GM21423 (cell line): ENCODE measurements around the gene SND1.
A peak's percentile ranks its signal among the peaks of the same experiment; 100 is the strongest.
"Not testable (repeated sequence)": the region's sequence is repeated elsewhere in the genome, so short reads cannot be mapped to it uniquely, and the experiment has no call there.

ENCODE experiments used
- ATAC-seq: cut with Tn5 transposase; IDR thresholded peaks from one replicate; pipeline ENCODE4 v1.9.1; 2021; ENCODE audit warnings: mild to moderate bottlenecking, moderate library complexity; ENCODE audit not compliant: unreplicated experiment

Gene SND1

DNA sequence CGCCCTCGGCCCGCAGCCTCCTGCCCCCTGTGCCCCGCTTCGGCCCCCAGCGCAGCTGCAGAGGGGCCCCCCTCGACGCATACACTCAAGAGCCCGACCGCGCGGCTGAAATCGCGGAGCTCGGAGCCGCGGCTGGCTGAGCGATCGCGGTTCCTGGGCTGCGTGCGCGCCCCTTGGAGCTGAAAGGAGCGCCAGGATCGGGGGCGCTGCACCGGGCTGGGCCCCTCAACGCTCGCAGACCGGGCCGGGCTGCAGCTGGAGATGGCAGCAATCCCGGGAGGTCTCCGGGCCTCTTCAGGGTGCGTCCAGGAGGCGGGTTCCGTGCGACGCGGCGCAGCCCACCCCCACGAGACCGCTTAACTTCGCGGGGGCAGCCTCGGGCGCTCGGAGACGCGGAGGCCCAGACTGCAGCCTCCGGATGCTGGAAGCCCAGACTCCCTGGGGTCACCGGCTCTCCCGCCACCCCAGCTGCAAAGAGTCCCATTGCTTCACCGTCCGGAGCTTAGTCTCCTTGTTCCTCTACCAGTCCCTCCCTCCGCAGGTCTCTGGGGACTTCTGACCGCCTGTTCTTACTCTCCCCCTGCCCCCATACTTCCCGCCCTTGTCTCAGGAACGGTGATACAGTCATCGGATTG, 452.2 kb downstream of the SND1 start:
- ATAC-seq: no peak

GRCh38 chr7:128105228-128106022, 453.4 kb downstream of the SND1 start:
- no peak for ATAC-seq

GRCh38 chr7:128106821-128107220, 454.8 kb downstream of the SND1 start:
- no peak for ATAC-seq

GRCh38 chr7:128107516-128107915, 455.5 kb downstream of the SND1 start:
- ATAC-seq: not testable (repeated sequence)

DNA sequence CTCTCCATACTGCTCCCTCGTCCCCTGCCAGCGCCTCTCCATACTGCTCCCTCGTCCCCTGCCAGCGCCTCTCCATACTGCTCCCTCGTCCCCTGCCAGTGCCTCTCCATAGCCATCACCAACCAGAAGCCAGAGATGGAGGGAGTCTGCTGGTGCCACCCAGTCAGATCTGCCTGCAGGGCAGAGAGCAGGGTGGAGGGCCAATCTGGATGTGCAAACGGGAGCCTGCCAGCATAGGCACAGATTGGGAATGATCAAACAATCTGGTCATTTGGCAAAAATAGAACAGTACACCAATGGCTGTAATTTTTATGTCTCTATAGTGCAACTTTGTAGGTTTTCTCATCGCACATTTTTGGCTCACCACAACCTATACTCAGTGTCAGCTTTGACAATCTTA, 456.1 kb downstream of the SND1 start:
- no peak for ATAC-seq

GRCh38 chr7:128108641-128109423, 456.8 kb downstream of the SND1 start:
- ATAC-seq: peak; percentile 91

DNA sequence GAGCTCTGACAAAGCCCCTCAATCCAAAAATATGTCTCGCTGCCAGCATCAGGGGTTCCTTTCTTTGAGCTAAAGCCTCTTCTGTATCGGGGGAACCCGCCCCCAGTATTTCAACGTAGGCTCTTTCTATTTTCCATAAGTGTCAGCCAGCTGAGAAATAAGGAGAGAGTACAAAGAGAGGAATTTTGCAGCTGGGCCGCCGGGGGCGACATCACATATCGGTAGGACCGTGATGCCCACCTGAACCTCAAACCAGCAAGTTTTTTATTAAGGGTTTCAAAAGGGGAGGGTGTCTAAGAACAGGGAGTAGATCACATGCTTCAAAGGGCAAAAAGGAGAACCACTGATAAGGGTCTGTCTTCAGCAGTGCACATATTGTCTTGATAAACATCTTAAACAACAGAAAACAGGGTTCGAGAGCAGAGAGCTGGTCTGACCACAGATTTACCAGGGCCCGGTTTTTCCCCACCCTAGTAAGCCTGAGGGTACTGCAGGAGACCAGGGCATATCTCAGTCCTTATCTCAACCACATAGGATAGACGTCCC, 457.5 kb downstream of the SND1 start:
- not testable (repeated sequence) for ATAC-seq

DNA sequence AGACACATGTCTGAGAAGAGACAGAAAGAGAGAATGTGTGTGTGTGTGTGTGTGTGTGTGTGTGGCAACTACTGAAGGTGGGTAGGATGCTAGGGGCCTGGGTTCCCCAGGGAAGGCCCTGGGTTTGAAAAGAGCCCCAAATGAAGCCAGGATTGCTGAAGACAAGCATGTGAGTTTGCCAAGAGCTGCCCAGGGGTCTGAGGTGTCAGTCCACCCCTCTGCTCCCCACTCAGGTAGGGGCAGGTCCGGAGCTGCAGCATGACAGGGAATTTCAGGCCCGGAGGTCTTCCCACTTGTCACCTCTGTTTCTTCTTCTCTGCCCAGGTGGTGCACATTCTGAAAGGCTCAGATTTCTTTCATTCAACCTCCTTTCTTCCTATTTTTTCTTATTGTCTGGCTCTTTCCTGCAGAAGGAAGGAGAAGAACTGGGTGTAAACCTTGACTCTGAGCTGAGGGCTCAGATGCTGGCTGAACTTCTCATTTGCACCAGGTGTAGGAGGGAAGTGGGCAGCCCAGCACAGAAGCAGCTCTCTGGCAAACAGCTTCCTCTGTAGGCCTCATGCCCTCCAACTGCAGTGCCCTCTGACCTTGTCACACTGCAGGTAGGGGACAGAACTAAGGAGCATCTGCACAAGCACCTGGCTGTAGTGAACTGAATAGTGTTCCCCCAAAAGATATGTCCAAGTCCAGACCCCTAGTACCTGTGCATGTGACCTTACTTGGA, 458.8 kb downstream of the SND1 start:
- ATAC-seq: no peak

DNA sequence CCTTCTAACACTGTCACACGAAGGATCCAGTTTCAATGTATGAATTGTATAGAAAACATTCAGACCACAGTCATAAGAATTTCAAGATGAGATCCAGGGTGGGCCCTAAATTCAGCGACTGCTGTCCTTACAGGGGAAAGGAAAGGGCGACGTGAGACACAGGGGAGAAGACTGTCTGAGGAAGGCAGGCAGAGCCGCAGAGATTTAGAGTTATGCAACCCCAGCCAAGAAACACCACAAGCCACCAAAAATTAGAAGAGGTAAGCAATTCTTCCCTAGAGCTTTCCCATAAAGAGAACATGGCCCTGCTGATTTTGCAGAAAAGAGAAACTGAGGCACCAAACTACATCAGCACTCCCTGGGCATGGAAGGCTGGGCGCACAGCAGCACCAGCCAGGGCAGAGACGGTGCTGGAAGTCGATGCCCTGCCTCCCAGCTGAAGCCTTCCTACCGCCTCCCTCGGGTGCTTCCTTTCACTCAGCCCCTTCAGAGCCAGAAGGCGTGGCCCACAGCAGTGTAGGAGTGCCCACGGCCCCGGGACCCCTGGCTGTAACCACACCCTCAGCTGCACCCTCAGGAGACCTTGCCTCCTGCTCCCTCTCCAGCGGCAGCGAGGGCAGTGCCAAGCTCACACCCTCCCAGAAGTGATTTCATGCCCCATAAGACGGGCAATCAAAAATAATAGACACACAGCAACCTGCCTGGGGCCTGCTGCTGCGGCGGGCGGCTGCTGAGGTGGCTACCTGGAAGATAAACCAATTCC, 460.2 kb downstream of the SND1 start:
- ATAC-seq: no peak

DNA sequence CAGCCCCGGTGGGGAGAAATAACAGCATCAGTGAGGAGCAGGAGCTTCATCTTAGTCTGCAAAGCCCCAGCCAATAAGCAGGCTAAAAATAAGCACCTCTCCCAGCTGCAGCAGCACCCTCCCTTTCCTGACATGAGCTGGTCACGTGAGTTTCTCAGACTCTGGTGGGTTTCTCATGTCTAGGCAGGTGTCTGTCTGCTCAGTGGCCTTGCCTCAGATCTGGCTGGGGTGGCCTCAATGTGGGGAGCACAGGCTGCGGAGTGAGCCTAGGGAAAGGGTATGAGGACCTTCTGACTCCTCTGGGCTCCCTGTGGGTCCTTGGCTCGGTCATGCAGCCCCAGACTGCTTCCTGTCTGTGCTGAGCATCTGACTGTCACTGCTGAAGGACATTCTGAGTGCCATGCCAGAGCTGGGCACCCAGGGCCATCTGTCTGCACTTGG, 460.8 kb downstream of the SND1 start:
- no peak for ATAC-seq

- ATAC-seq: no peak
Measured at GRCh38 chr7:128113839-128114238, 461.8 kb downstream of the SND1 start.

DNA sequence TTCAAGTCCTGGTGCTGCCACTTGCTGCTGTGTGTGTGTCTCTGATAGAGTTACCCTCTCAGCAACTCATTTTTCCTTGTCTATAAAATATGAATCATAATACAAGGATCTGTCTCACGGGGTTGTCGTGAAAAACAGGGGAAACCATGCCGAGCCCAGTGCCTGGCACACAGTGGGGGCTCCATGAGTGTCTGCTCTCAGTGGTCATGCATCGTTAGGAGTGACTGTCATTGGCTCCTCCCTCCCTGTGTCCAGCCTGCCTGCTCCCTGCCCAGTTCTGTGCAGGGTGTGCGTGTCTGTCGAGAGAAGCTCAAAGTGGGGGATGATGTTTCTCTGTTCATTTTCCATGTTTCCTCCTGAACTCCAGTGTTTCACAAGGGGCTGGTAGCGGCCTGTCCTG, 462.8 kb downstream of the SND1 start:
- ATAC-seq: no peak

DNA sequence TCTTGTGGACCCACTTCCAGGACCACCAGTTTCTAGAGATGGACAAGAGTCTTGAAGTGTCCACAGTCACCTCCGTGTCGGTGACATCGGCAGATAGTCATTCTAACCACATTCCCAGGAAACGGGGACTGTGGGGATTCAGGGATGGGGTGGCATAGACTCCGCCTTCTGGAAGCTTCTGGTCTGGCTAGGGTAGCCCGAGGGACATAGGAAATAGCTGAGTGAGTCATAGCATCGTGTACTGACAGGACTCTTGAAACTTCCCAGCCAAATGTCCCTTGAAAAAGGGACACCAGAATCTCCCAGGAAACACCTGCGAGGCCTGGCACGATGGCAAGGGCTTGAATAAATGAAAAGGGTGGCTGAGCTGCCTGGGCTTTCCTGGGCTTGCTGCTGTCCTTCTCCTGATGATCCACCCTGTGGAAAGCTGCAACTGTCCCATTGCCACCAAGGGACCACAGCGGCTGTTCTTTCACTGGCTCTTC, 463.4 kb downstream of the SND1 start:
- no peak for ATAC-seq

DNA sequence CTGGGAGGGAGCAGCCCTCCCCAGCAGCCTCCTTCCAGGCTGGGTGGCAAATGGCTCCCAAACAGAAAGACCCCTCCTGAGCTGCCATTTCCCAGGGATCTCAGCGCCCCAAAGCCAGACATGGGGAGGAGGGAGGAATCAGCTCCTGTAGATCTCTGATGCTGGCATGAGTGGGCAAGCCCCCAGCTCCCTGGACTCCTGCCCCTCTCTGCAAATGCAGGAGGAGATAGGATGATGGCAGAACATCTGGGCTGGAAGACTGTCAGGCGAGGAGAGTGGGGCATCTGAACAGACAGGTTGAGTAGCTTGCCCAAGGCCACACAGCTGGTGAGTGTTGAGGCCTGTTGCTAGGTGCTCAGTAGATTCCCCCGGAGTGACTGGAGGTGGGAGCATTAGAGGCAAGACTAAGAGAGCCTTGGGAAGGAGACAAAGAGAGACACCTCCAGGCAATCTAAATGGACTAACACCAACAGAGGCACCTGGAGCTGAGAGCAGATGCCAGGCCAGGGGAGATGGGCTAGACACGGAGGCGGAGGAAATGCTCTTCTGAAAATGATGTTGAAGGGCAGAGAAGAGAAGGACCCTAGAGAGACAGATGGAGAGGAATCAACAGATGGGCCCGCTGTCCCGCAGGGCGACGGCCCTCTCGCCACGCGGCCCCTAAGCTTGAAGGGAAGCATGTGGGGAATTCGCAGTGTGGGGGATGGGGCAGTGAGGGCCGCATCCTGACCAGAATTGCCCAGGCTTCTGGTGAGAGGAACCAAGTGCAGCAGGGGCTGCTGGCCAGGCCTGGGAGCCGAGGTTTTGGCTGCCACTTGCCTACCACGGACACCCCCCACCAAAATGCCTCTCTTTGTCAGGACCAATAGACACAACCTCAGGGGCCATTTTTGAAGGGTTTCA, 464.1 kb downstream of the SND1 start:
- ATAC-seq: no peak

DNA sequence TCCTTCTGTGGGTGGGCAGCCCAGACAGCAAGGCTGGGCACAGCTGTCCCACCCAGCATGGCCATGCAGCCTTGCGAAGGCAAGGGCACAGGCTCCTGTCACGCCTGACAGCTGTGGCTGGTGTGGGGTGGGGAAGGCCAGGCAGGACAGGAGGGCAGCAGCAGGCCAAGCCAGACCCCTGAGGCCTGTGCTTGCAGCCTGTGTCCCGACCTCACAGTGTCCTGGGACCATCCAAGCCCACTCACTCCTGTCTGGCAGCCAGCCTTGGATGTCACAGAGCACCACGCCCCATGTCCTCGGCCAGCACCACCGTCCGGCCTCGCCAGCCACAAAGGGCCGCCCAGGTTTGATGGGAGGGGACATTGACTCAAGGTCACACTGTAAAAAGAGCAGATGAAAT, 464.7 kb downstream of the SND1 start:
- no peak for ATAC-seq

DNA sequence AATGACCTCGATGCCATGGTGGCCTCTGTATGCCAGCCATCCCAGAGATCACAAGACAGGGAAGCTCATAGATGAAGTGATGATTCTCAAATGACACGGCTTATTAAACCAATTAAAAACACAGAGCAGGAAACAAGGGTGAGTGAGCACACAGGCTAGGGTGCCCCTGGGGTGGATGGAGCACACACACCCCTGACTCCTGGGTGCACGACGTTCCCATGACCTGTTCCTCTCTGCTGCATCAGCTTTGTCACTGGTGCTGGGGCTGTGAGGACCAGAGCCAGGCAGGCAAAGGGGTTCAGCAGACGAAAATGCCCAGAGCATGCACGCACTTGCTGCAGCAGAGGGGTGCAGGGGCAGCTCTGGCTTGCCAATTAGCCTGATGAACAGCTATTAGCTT, 465.7 kb downstream of the SND1 start:
- ATAC-seq: no peak

DNA sequence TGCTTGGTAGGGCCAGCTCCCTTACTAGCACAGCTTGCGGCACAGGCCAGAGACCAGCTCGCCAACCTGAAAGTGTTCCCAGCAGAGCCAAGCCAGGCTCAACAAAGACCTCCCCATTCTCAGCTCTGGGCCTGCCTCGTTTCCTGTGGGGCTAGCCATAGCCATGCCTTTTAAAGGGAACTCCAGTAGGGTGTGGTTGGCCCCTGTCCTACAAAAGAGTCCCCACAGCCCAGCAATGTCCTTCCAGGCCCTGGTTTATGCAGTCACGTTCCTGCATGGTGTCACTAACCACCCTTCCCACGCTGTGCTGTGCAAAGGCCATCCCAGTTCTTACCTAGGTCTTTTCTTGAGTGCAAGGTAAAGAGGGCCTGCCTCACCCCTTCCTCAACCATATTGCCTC, 467.0 kb downstream of the SND1 start:
- no peak for ATAC-seq

GRCh38 chr7:128120116-128120515, 468.1 kb downstream of the SND1 start:
- no peak for ATAC-seq

- ATAC-seq: no peak
Measured at GRCh38 chr7:128120976-128121490, 469.0 kb downstream of the SND1 start.
